Heart left ventricle (tissue), 16 donors: ENCODE data around the gene PBX1. TPM values are rescaled to one million over a fixed set of nuclear protein-coding genes. Genes with fewer than 3 reads are reported as not detected.

Experiments used
- ATAC-seq, 4 donors: fragments of 200-7000 bp; cut with Tn5 transposase; one replicate each; pipeline ENCODE4 v1.9.1; 2020 to 2022; ENCODE audit warnings: moderate library complexity in 4 of 4, mild to moderate bottlenecking in 3 of 4, moderate number of reproducible peaks in 1 of 4
- DNase-seq, 5 donors: peaks; one replicate each; pipeline ENCODE4 v3.0.0-alpha.2; 2020
- H3K27ac ChIP-seq, 12 donors: fragments of 200-600 bp; sonication (generic) in 4 of 12; one replicate each; pipeline versions ENCODE4 v1.5.0 to v1.8.0; 2016 to 2022; ENCODE audit warnings: mild to moderate bottlenecking in 2 of 12
- H3K27me3 ChIP-seq, 9 donors: fragments of 200-600 bp; sonication (generic) in 2 of 9; one replicate each; pipeline versions ENCODE4 v1.5.1 to v1.8.0; 2016 to 2022; ENCODE audit warnings: mild to moderate bottlenecking in 3 of 9
- H3K36me3 ChIP-seq, 9 donors: fragments of 200-600 bp; sonication (generic) in 2 of 9; one replicate each; pipeline versions ENCODE4 v1.5.0 to v1.8.0; 2018 to 2022; ENCODE audit warnings: mild to moderate bottlenecking in 2 of 9
- H3K4me1 ChIP-seq, 12 donors: fragments of 200-600 bp; sonication (generic) in 4 of 12; one replicate each; pipeline versions ENCODE4 v1.5.0 to v1.8.0; 2016 to 2022; ENCODE audit warnings: mild to moderate bottlenecking in 3 of 12
- H3K4me3 ChIP-seq, 12 donors: fragments of 200-600 bp; sonication (generic) in 4 of 12; one replicate each; pipeline versions ENCODE4 v1.5.0 to v1.8.0; 2017 to 2022; ENCODE audit warnings: mild to moderate bottlenecking in 9 of 12, moderate library complexity in 4 of 12
- H3K9me3 ChIP-seq, 12 donors: fragments of 200-600 bp; sonication (generic) in 4 of 12; one replicate each; pipeline versions ENCODE4 v1.5.0 to v1.8.0; 2016 to 2022; ENCODE audit warnings: mild to moderate bottlenecking in 1 of 12
- POLR2A ChIP-seq, 2 donors: fragments of 450-650 bp; IDR thresholded peaks; one replicate each; pipeline ENCODE4 v1.6.1; 2017; ENCODE audit warnings: antibody characterized with exemption in 2 of 2, mild to moderate bottlenecking in 2 of 2, moderate library complexity in 2 of 2
- WGBS, 4 donors: extraction: QIAGEN DNeasy Blood & Tissue Kit in 2 of 4; methylation state at CpG; one replicate each; pipeline versions ENCODE4 v1.1.5 to v1.1.7; 2013 to 2018; 5-methylcytosine and 5-hydroxymethylcytosine counted together
- intact Hi-C, 10 donors: fragments of 100-400 bp; cut with DNase I; formaldehyde crosslinking; loops; one replicate each; pipeline versions ENCODE4 v1.11.1 to v1.14.2; 2022
- polyA plus RNA-seq, 2 donors: library from polyadenylated mRNA; stranded (reverse); fragments of 200-250 nt; gene quantifications; one replicate each; pipeline ENCODE4 v1.2.3, GENCODE V29; 2013
- total RNA-seq, 9 donors: library from RNA; depleted of rRNA in 2 of 9; stranded (reverse); fragments of >200 nt in 2 of 9; fragmentation: NEBNext Ultra II Directional in 3 of 9; extraction: Animal tissue kit (Norgen Biotek cat#: 25700) in 3 of 9; gene quantifications; one replicate each; pipeline versions ENCODE4 v1.1.0 to v1.2.4, GENCODE V29; 2016 to 2023
- TF ChIP-seq, protein P1 (sequence below), 12 donors: fragments of 200-600 bp; sonication (generic) in 4 of 12; IDR thresholded peaks; one replicate each; pipeline versions ENCODE4 v1.5.0 to v1.8.0; 2018 to 2022; ENCODE audit warnings: antibody characterized with exemption in 12 of 12, mild to moderate bottlenecking in 5 of 12
- donor health status: ischemic (EF 13 %, LVEDD 7.1; RV severe dilation, severe dysfunction).
- donor health status: healthy with polysubstance abuse.
- donor health status: DM: no; HTN: yes; CAD: no.
- donor health status: DM: no; HTN: no; CAD: no.
- donor health status: ischemic (EF 25% LVEDD 6.9; RV normal size, moderate dysfunction).
- donor health status: ischemic (EF 25% LVEDD 5.7; RV mildly dilated, moderate dysfunction).
- donor health status: healthy.
- donor health status: DM: yes; HTN: yes; CAD: no.
- donor health status: ischemic (EF 35%, LVEDD 5.7; RV mildly dilated, moderate dysfunction).
- donor health status: nonischemic (EF 11% LVEDD 7.7; RV severe dilation, severe dysfunction).
- donor health status: DM: yes; HTN: yes; CAD: no.
- donor health status: PGD.
- donor health status: ischemic (EF 29% LVEDD 5.4; RV normal size, mild dysfunction).
- donor health status: nonischemic (EF 23%, LVEDD 6.1; RV moderate dilation, normal function).

Gene PBX1
- total and polyA plus RNA-seq, 11 donors, result 15.2 to 78.2 (median 59.1) TPM

DNA sequence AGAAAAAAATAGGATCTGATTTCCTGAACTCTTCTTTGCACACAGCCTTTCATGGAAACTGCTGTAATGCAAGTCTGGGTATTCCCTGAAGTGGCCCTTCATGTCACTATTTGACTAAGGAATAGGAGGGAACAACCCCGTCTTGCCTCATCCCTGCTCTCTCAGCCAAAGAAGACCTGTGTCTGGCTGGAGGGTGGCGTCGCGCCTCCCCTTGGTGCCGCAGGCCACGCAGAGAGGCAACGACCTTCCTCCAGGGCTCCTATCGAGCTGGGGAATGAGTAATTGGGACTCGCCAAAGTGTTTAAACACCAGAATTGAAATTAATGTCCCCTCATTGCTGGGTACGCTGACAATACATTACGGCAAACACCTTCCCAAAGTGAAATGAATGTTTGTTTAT is 129.8 kb downstream of the PBX1 start:
- H3K4me3 ChIP-seq, result no peak overlapping the region
- TF ChIP-seq, protein P1, sequence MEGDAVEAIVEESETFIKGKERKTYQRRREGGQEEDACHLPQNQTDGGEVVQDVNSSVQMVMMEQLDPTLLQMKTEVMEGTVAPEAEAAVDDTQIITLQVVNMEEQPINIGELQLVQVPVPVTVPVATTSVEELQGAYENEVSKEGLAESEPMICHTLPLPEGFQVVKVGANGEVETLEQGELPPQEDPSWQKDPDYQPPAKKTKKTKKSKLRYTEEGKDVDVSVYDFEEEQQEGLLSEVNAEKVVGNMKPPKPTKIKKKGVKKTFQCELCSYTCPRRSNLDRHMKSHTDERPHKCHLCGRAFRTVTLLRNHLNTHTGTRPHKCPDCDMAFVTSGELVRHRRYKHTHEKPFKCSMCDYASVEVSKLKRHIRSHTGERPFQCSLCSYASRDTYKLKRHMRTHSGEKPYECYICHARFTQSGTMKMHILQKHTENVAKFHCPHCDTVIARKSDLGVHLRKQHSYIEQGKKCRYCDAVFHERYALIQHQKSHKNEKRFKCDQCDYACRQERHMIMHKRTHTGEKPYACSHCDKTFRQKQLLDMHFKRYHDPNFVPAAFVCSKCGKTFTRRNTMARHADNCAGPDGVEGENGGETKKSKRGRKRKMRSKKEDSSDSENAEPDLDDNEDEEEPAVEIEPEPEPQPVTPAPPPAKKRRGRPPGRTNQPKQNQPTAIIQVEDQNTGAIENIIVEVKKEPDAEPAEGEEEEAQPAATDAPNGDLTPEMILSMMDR (IDR thresholded peaks at IDR 0.05), result no peak
- no peak for TF ChIP-seq POLR2A (IDR thresholded peaks at IDR 0.05)
- 91 to 93% (median 92%) methylated on average over 11 of the region's 11 CpGs for WGBS, 4 donors
- no peaks in the 10 kb centered on the region for H3K27me3 ChIP-seq
- peaks cover 0 to 16% (median 10%) of the 10 kb centered on the region in 12 donors for H3K4me1 ChIP-seq
- DNase-seq (no peak), ATAC-seq (no peak)
- H3K36me3 ChIP-seq, result no peaks in the 10 kb centered on the region
- intact Hi-C loops, result no loop called here
- H3K9me3 ChIP-seq, result no peaks in the 10 kb centered on the region
- no peak overlapping the region for H3K27ac ChIP-seq

DNA sequence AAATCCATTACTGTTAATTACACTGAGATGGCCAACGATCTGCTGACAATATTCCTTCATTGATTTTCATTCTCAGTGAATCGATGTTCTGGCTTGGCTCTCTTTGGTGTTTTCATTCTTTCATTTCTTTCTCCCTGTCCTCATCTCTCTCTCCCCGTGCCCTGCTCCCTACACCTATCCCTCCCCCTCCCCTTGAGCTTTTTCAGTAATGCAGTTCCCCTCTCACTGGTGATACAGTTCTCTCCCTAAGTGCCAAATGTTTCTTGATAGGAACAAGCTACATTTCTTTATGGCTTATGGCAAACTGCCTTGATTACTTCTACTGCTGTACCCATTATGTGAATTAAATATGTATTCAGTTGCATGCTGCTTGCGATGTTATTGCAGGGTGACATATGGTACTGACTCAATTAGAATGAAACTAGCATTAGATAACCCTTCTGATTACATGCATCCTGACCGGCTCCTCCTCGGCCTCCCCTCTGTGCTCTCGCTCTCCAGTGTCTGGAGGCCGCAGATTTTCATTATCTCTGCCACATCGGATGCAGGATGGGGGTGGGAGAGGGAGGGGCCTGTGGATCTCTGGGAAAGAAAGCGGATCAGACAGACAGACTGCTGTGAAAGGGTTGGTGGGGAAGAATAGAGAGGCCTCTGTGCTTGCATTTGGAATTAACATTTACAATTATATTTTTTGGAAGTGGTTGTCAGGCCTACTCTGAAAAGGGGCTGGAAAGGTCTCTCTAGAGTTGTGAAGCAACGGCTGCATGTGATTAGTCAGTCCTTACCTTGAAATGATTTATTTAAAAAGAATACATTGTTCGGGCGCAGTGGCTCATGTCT is 130.9 kb downstream of the PBX1 start:
- Histone ChIP-seq H3K9me3 (no peaks in the 10 kb centered on the region), H3K27ac (no peak overlapping the region), H3K27me3 (no peaks in the 10 kb centered on the region), H3K4me1 (peaks cover 0 to 9% (median 6%) of the 10 kb centered on the region in 12 donors), H3K4me3 (no peak overlapping the region), H3K36me3 (peaks cover 0 to 4% (median 0%) of the 10 kb centered on the region in 9 donors)
- no peak for TF ChIP-seq POLR2A (IDR thresholded peaks at IDR 0.05)
- TF ChIP-seq, protein P1 (IDR thresholded peaks at IDR 0.05), result no peak
- WGBS, 4 donors, result 71 to 82% (median 78%) methylated on average over 13 of the region's 13 CpGs
- no peak for ATAC-seq
- intact Hi-C loops, result no loop called here
- DNase-seq, result no peak

DNA sequence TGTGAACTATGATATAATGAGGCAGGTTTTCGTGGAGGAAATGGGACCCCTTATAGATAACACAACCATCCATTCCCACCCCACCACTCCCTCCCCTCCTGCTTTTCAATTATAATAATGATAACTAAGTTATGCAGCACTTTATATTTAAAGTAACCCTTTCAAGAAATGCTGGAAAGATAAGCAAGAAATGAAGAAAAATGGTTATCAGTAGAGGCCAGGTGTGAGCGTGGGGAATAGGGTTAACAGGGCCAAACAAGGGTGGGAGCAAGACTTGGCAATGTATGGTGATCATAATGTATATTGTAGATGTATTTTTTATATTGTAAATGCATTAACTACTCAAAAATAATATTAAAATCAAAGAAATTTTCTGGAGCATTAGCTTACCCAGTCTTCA is 133.4 kb downstream of the PBX1 start:
- Histone ChIP-seq H3K9me3 (no peaks in the 10 kb centered on the region), H3K36me3 (peaks cover 0 to 4% (median 0%) of the 10 kb centered on the region in 9 donors), H3K27ac (no peak overlapping the region), H3K4me1 (peaks cover 0 to 15% (median 3%) of the 10 kb centered on the region in 12 donors), H3K27me3 (no peaks in the 10 kb centered on the region), H3K4me3 (no peak overlapping the region)
- DNase-seq (no peak), ATAC-seq (no peak)
- 89 to 95% (median 90%) methylated on average over 2 of the region's 2 CpGs for WGBS, 4 donors
- no peak for TF ChIP-seq POLR2A (IDR thresholded peaks at IDR 0.05)
- TF ChIP-seq, protein P1 (IDR thresholded peaks at IDR 0.05), result no peak
- intact Hi-C loops, result no loop called here

DNA sequence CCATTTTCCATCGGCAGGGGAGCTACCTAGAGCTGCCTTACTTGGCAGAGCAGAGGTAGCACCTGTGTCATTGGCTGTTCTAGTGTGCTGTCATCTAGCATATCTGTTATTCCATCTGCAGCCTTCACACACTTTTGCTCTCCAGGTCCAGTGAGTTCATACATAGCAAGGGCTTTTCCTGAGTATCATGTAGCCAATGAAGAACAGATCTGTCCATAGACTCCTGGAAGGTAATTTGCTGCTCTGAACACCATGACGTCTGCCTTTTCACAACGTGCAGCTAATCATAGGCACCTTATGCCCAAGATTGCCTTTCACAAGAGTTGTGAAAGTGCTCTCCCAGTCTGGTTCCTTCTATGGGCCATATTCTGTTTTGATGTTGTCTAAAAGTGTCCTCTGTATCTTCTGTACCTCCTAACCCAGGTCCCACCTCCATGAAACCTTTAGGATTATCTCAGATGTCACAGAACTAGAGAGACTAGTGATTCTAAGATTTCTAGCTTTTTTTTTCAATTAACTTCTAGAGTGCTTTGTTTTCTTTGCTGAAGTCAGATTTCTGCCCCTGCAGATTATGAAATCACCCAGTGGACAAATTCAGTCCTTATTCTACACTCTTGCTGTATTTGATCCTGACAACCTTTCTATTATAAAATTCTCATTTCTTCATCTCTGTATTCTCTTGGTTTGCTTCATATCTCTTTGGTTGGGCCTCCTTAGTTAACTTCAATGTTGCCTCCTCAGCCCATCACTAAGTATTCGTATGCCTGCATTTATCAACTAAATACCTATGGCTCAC is 134.8 kb downstream of the PBX1 start:
- ATAC-seq, result no peak
- TF ChIP-seq POLR2A (IDR thresholded peaks at IDR 0.05), result no peak
- TF ChIP-seq, protein P1 (IDR thresholded peaks at IDR 0.05), result no peak
- no peak for DNase-seq

More for the DNA sequence above, 134.8 kb downstream of the PBX1 start:
- whole genome bisulfite sequencing, 4 donors, result 85 to 96% (median 89%) methylated on average over 4 of the region's 4 CpGs
- Histone ChIP-seq H3K27me3 (no peaks in the 10 kb centered on the region), H3K9me3 (no peaks in the 10 kb centered on the region), H3K4me3 (no peak overlapping the region), H3K4me1 (peaks cover 0 to 15% (median 3%) of the 10 kb centered on the region in 12 donors), H3K36me3 (peaks cover 0 to 4% (median 0%) of the 10 kb centered on the region in 9 donors), H3K27ac (no peak overlapping the region)
- intact Hi-C loops, result no loop called here
